Transverse colon (tissue), 4 donors: ENCODE results near the gene MBIP.

Experiments used
- EP300 ChIP-seq: sonication (generic); formaldehyde crosslinking; IDR thresholded peaks from one replicate; pipeline ENCODE4 v1.6.1; 2017; ENCODE audit warnings: antibody characterized with exemption, low read depth
- POLR2AphosphoS5 ChIP-seq, 3 donors: sonication (generic); formaldehyde crosslinking; IDR thresholded peaks; one replicate each; pipeline ENCODE4 v1.6.1; 2016; ENCODE audit warnings: antibody characterized with exemption in 3 of 3
- TF ChIP-seq, protein P1 (sequence below), 5 experiments: fragments of 200-600 bp in 3 of 5; fragments of 450-650 bp in 2 of 5; sonication (generic) in 3 of 5; IDR thresholded peaks; 1 replicate in 2 of 5; 2 replicates in 3 of 5; pipeline ENCODE4 v1.5.1; 2016 to 2017; ENCODE audit warnings: antibody characterized with exemption in 5 of 5, inconsistent platforms in 3 of 5, mild to moderate bottlenecking in 2 of 5, moderate library complexity in 1 of 5

DNA sequence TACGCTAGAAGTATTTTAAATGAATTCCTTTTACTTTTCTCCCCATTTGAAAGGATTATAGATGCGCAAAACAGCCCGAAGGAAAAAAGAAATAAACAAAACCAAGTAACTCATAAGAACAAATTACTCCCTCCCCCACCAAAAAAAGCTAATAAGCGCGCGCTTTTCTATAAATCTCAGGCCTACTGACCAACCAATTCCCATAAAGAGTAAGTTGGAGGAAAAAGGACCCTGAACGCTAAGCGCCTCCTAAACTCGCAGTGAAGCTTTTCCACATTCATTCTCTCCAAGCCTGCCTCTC lies 588 bp downstream of the MBIP start:
- TF ChIP-seq, protein P1, sequence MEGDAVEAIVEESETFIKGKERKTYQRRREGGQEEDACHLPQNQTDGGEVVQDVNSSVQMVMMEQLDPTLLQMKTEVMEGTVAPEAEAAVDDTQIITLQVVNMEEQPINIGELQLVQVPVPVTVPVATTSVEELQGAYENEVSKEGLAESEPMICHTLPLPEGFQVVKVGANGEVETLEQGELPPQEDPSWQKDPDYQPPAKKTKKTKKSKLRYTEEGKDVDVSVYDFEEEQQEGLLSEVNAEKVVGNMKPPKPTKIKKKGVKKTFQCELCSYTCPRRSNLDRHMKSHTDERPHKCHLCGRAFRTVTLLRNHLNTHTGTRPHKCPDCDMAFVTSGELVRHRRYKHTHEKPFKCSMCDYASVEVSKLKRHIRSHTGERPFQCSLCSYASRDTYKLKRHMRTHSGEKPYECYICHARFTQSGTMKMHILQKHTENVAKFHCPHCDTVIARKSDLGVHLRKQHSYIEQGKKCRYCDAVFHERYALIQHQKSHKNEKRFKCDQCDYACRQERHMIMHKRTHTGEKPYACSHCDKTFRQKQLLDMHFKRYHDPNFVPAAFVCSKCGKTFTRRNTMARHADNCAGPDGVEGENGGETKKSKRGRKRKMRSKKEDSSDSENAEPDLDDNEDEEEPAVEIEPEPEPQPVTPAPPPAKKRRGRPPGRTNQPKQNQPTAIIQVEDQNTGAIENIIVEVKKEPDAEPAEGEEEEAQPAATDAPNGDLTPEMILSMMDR (IDR thresholded peaks at IDR 0.05) = no peak
- TF ChIP-seq POLR2AphosphoS5 (IDR thresholded peaks at IDR 0.05) = no peak
- no peak for TF ChIP-seq EP300
